ENCODE data around the gene TMEM81.

The TMEM81 gene

GRCh38 chr1:205091043-205091740 lies 6.9 kb upstream of the TMEM81 start:
- H3K4me3 ChIP-seq (ENCODE audit: low read depth, low read length): no peak overlapping the region
- DNase-seq (ENCODE audit: low read depth): no peak
- TF ChIP-seq MYC (IDR thresholded peaks at IDR 0.05; ENCODE audit: low read depth, low read length) (no peak), MAX (IDR thresholded peaks at IDR 0.05; ENCODE audit: low read depth, low read length) (no peak), POLR2A (IDR thresholded peaks at IDR 0.05; ENCODE audit: extremely low read depth, insufficient read length) (no peak)
- TF ChIP-seq, protein P1, sequence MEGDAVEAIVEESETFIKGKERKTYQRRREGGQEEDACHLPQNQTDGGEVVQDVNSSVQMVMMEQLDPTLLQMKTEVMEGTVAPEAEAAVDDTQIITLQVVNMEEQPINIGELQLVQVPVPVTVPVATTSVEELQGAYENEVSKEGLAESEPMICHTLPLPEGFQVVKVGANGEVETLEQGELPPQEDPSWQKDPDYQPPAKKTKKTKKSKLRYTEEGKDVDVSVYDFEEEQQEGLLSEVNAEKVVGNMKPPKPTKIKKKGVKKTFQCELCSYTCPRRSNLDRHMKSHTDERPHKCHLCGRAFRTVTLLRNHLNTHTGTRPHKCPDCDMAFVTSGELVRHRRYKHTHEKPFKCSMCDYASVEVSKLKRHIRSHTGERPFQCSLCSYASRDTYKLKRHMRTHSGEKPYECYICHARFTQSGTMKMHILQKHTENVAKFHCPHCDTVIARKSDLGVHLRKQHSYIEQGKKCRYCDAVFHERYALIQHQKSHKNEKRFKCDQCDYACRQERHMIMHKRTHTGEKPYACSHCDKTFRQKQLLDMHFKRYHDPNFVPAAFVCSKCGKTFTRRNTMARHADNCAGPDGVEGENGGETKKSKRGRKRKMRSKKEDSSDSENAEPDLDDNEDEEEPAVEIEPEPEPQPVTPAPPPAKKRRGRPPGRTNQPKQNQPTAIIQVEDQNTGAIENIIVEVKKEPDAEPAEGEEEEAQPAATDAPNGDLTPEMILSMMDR (IDR thresholded peaks at IDR 0.05; ENCODE audit: low read depth, low read length): no peak

DNA sequence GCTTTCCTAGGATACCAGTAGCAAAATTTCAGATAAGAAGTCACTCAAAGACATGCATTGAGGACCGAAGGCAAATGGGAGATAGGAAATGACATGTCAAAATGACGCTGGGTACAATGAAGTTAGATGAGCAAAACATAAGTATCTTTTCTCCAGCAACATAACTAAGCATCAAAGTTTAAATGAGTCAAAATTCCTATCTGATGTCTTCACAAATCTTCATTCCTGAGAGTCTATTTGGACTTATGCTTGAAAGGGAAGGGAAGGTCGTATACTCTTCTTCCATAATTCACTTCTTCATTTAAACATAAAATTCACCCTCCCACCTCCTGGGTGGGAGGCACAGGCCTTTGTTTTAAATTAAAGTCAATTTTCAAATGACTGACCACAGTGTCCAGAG lies 4.1 kb upstream of the TMEM81 start:
- no peak for DNase-seq (ENCODE audit: low read depth)
- TF ChIP-seq MYC (IDR thresholded peaks at IDR 0.05; ENCODE audit: low read depth, low read length) (no peak), MAX (IDR thresholded peaks at IDR 0.05; ENCODE audit: low read depth, low read length) (no peak), POLR2A (IDR thresholded peaks at IDR 0.05; ENCODE audit: extremely low read depth, insufficient read length) (no peak)
- TF ChIP-seq, protein P1 (IDR thresholded peaks at IDR 0.05; ENCODE audit: low read depth, low read length): no peak
- no peak overlapping the region for H3K4me3 ChIP-seq (ENCODE audit: low read depth, low read length)

DNA sequence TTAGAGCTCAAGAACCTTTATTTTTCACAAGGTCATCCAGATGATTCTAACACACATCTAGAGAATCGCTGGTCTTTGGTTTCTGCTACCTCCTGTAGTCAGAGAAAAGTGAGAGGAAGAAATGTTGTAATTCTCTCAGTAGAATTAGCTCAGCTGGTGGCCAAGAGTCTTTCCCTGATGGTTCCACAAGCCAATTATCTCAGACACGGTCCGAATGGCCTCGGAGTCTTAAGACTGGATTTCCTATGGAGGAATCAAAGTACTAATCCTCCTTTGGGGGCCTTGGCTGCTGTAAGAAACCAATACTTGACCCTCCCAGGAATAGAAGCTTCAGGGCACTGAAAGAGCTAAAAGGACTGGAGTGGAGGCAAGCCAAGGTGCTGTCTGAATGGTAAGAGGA lies 1.8 kb downstream of the TMEM81 start:
- no peak for DNase-seq (ENCODE audit: low read depth)
- H3K4me3 ChIP-seq (ENCODE audit: low read depth, low read length): no peak overlapping the region
- TF ChIP-seq, protein P1 (IDR thresholded peaks at IDR 0.05; ENCODE audit: low read depth, low read length): no peak
- TF ChIP-seq MAX (IDR thresholded peaks at IDR 0.05; ENCODE audit: low read depth, low read length) (no peak), MYC (IDR thresholded peaks at IDR 0.05; ENCODE audit: low read depth, low read length) (no peak), POLR2A (IDR thresholded peaks at IDR 0.05; ENCODE audit: extremely low read depth, insufficient read length) (no peak)

DNA sequence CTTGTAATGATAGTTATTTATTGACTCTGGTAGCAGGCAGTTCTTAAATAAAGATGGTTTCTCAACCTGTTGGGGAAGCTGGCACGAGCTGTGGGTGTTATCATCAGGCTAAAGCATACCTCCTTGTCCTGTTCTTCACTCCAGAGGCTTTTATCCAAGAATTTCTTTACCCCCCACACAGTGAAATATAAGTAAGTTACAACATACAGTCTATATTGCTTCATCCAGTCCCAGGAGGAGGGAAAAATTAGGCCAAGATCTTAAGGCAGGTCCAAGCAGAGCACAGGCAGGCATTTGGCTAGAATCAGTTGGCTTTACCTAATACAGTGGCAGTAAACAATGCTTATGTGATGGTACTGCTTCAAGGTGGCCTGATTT lies 6.3 kb downstream of the TMEM81 start:
- H3K4me3 ChIP-seq (ENCODE audit: low read depth, low read length): no peak overlapping the region
- no peak for DNase-seq (ENCODE audit: low read depth)
- TF ChIP-seq, protein P1 (IDR thresholded peaks at IDR 0.05; ENCODE audit: low read depth, low read length): no peak
- TF ChIP-seq MYC (IDR thresholded peaks at IDR 0.05; ENCODE audit: low read depth, low read length): no peak
- TF ChIP-seq POLR2A (IDR thresholded peaks at IDR 0.05; ENCODE audit: extremely low read depth, insufficient read length): no peak
- no peak for TF ChIP-seq MAX (IDR thresholded peaks at IDR 0.05; ENCODE audit: low read depth, low read length)

DNA sequence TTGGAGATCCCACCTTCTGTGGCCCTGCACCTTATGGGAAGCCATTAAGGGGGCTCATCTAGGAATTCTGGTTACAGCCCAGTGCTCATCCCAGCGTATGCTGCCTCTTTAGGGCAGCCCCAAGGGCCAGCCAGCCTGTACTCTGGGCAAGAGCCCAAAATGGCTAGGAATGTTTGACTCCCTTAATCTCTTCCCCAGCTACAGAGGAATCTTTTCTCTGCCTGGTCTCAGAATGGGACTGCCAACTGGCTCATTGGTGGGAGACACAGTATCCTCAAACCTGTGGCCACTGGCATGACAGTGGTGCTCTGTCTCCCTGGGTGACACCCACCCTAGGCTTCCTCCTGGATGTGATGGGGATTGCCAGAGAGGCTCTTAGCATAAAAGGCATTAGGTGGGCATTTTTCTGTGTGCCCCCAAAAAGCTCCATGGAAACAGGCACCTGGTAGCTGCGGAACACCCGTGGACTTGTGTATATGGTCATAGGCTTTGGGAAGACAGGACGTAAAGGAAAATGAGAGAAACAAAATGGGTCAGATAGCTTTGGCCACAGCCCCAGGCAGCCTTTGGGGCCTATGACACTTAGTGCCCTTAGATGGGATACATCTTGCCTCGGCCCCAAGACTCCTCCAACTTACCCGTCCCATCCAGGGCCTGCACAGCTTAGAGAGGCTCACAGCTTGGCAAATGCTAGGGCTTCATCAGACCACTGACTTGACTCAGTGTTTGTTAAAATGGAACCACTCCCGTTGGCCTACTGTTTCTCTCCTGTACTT lies 6.9 kb downstream of the TMEM81 start:
- no peak overlapping the region for H3K4me3 ChIP-seq (ENCODE audit: low read depth, low read length)
- TF ChIP-seq POLR2A (IDR thresholded peaks at IDR 0.05; ENCODE audit: extremely low read depth, insufficient read length): no peak
- TF ChIP-seq, protein P1 (IDR thresholded peaks at IDR 0.05; ENCODE audit: low read depth, low read length): no peak
- TF ChIP-seq MAX (IDR thresholded peaks at IDR 0.05; ENCODE audit: low read depth, low read length): no peak
- no peak for TF ChIP-seq MYC (IDR thresholded peaks at IDR 0.05; ENCODE audit: low read depth, low read length)
- no peak for DNase-seq (ENCODE audit: low read depth)

Data from NB4 (cell line).